CD14-positive monocyte (primary cell): Measurements from ENCODE around the gene BHLHE41. TPM values are rescaled to one million over a fixed set of nuclear protein-coding genes. Genes with fewer than 3 reads are reported as not detected.

Experiments used
- DNase-seq, 3 donors: peaks; one replicate each; pipeline ENCODE4 v3.0.0-alpha.2; 2011 to 2022
- H2AFZ ChIP-seq: 2 replicates; pipeline ENCODE4 v1.6.0; 2012; ENCODE audit warnings: mild to moderate bottlenecking, low read depth, low read length, inconsistent platforms; ENCODE audit not compliant: insufficient read depth, poor library complexity, severe bottlenecking
- H3K27ac ChIP-seq, 2 donors: 1 replicate in 1 of 2; 2 replicates in 1 of 2; pipeline ENCODE4 v1.5.1; 2012 to 2013; ENCODE audit warnings: low read length in 2 of 2, control low read depth in 1 of 2, inconsistent platforms in 1 of 2, low read depth in 1 of 2, mild to moderate bottlenecking in 1 of 2
- H3K27me3 ChIP-seq, 2 donors: one replicate each; pipeline versions ENCODE4 v1.6.0 to v1.6.1; 2011 to 2013; ENCODE audit warnings: low read length in 2 of 2; ENCODE audit not compliant: control insufficient read depth in 2 of 2, insufficient read depth in 2 of 2
- H3K36me3 ChIP-seq, 2 donors: replicated peaks in 1 of 2; 1 replicate in 1 of 2; 2 replicates in 1 of 2; pipeline versions ENCODE4 v1.5.1 to v1.6.1; 2012 to 2013; ENCODE audit warnings: low read length in 2 of 2, control low read depth in 1 of 2, inconsistent platforms in 1 of 2, mild to moderate bottlenecking in 1 of 2; ENCODE audit not compliant: insufficient read depth in 2 of 2, control insufficient read depth in 1 of 2
- H3K4me1 ChIP-seq, 2 donors: 1 replicate in 1 of 2; 2 replicates in 1 of 2; pipeline versions ENCODE4 v1.5.1 to v1.6.1; 2012 to 2013; ENCODE audit warnings: low read length in 2 of 2, control low read depth in 1 of 2, inconsistent platforms in 1 of 2, mild to moderate bottlenecking in 1 of 2, moderate library complexity in 1 of 2; ENCODE audit not compliant: insufficient read depth in 2 of 2, control insufficient read depth in 1 of 2
- H3K4me2 ChIP-seq: replicated peaks from 2 replicates; pipeline ENCODE3; 2012; ENCODE audit warnings: low read length, moderate library complexity, mild to moderate bottlenecking; ENCODE audit not compliant: poor library complexity, severe bottlenecking; ENCODE audit errors: extremely low read depth
- H3K4me3 ChIP-seq, 3 experiments: fragments of 200-600 bp in 1 of 3; sonication (generic) in 1 of 3; replicated peaks in 1 of 3; 1 replicate in 2 of 3; 2 replicates in 1 of 3; pipeline ENCODE4 v1.5.1; 2011 to 2013; ENCODE audit warnings: low read length in 3 of 3, mild to moderate bottlenecking in 3 of 3, control low read depth in 2 of 3, low read depth in 2 of 3, inconsistent platforms in 1 of 3, moderate library complexity in 1 of 3
- H3K79me2 ChIP-seq: 2 replicates; pipeline ENCODE4 v1.6.0; 2012; ENCODE audit warnings: mild to moderate bottlenecking, control low read depth, inconsistent platforms, low read length, moderate library complexity; ENCODE audit not compliant: insufficient read depth
- H3K9ac ChIP-seq: 2 replicates; pipeline ENCODE4 v1.6.0; 2017; ENCODE audit warnings: low read length, mild to moderate bottlenecking; ENCODE audit not compliant: insufficient read depth, poor library complexity, severe bottlenecking
- H3K9me3 ChIP-seq, 2 donors: replicated peaks in 1 of 2; 1 replicate in 1 of 2; 2 replicates in 1 of 2; pipeline versions ENCODE4 v1.5.1 to v1.6.1; 2012 to 2013; ENCODE audit warnings: low read length in 2 of 2, control low read depth in 1 of 2; ENCODE audit not compliant: control insufficient read depth in 1 of 2, insufficient read depth in 1 of 2
- H4K20me1 ChIP-seq: 2 replicates; pipeline ENCODE4 v1.6.0; 2012; ENCODE audit warnings: mild to moderate bottlenecking, low read length, control low read depth, moderate library complexity; ENCODE audit not compliant: insufficient read depth
- H3K27ac Mint-ChIP-seq, 7 donors: one replicate each; pipeline ENCODE4 v1.8.0; 2020; ENCODE audit warnings: mild to moderate bottlenecking in 7 of 7, mixed read lengths in 7 of 7, moderate library complexity in 6 of 7, inconsistent platforms in 2 of 7
- H3K27me3 Mint-ChIP-seq, 3 donors: one replicate each; pipeline ENCODE4 v1.8.0; 2021 to 2022; ENCODE audit warnings: low read depth in 3 of 3, mild to moderate bottlenecking in 3 of 3, mixed read lengths in 3 of 3, moderate library complexity in 3 of 3, inconsistent platforms in 1 of 3
- H3K36me3 Mint-ChIP-seq, 2 donors: one replicate each; pipeline ENCODE4 v1.8.0; 2020; ENCODE audit warnings: mixed read lengths in 2 of 2, inconsistent platforms in 1 of 2, mild to moderate bottlenecking in 1 of 2
- H3K4me1 Mint-ChIP-seq: one replicate; pipeline ENCODE4 v1.8.0; 2020; ENCODE audit warnings: mild to moderate bottlenecking, mixed read lengths
- H3K4me3 Mint-ChIP-seq, 2 donors: one replicate each; pipeline ENCODE4 v1.8.0; 2020; ENCODE audit warnings: mild to moderate bottlenecking in 2 of 2, mixed read lengths in 2 of 2, moderate library complexity in 1 of 2
- H3K9me3 Mint-ChIP-seq, 7 donors: one replicate each; pipeline ENCODE4 v1.8.0; 2020 to 2022; ENCODE audit warnings: mixed read lengths in 7 of 7, mild to moderate bottlenecking in 6 of 7, moderate library complexity in 6 of 7, inconsistent platforms in 2 of 7
- CTCF ChIP-seq: fragments of 200-600 bp; IDR thresholded peaks from one replicate; pipeline ENCODE4 v1.8.0; 2022; ENCODE audit warnings: antibody characterized with exemption, mild to moderate bottlenecking
- WGBS: methylation state at CpG from one replicate; pipeline ENCODE4 v1.1.5; 2013; ENCODE audit warnings: missing lambda C conversion rate; ENCODE audit not compliant: insufficient coverage; 5-methylcytosine and 5-hydroxymethylcytosine counted together
- intact Hi-C, 2 donors: fragments of 100-400 bp; cut with micrococcal nuclease; formaldehyde crosslinking; loops; one replicate each; pipeline versions ENCODE4 v1.15.0 to v1.15.1; 2023
- polyA minus RNA-seq: library from RNA; depleted of rRNA, polyadenylated mRNA; stranded (reverse); fragments of >200 nt; gene quantifications from 2 replicates; pipeline ENCODE4 v1.2.3, GENCODE V29; 2012
- polyA plus RNA-seq, 3 donors: library from polyadenylated mRNA; depleted of rRNA in 1 of 3; unstranded in 2 of 3; stranded (reverse) in 1 of 3; fragments of 300-500 nt in 2 of 3; fragments of >200 nt in 1 of 3; fragmentation: Illumina TruSeq in 2 of 3; gene quantifications; 1 replicate in 2 of 3; 2 replicates in 1 of 3; pipeline ENCODE4 v1.2.3, GENCODE V29; 2012 to 2021
- total RNA-seq, 12 experiments: library from RNA in 1 of 12; stranded (reverse) in 1 of 12; fragments of 120-200 nt in 1 of 12; gene quantifications; one replicate each; pipeline ENCODE4 v1.2.4 and lab custom pipeline; 2013 to 2026; ENCODE audit warnings: mixed read lengths in 6 of 12, inconsistent platforms in 1 of 12

The BHLHE41 gene
- total RNA-seq (2013) = 0.10 TPM
- polyA plus RNA-seq (under 1 TPM in 1 of 3 donors, not detected in 2; 0.03 TPM), polyA minus RNA-seq (0.16 and 0.42 TPM in 2 replicates), total RNA-seq (lab: John Stamatoyannopoulos, UW) (0.16 to 2.6 (median 0.55) reads per million in 11 experiments)

GRCh38 chr12:26124446-26125399 lies at the start of gene BHLHE41:
BHLHE41 (minus strand) TSS chr12:26125037; CDS start chr12:26124779, 258 bp downstream.
- 0% methylated on average over 12 of the region's 54 CpGs for WGBS
- intact Hi-C loops = loop anchor here (10.0 kb wide), 2 partner anchors 150 to 350 kb away; no protein-coding TSS in a partner anchor
- peak; percentile 21 to 66 (median 44) for DNase-seq
- TF ChIP-seq CTCF = no peak
- Mint-ChIP-seq H3K27me3 (peaks cover 84 to 91% (median 86%) of the 10 kb centered on the region in 3 donors), H3K4me3 (peak within 1 kb of the TSS; percentile 86 to 97), H3K4me1 (peaks cover 43% of the 10 kb centered on the region), H3K36me3 (peaks cover 8 to 29% of the 10 kb centered on the region in 2 donors), H3K9me3 (peaks cover 0 to 40% (median 19%) of the 10 kb centered on the region in 7 donors), H3K27ac (peak within 1 kb of the TSS in 6 of 7 donors; percentile 33 to 81 (median 64))
- Histone ChIP-seq H4K20me1 (no peaks in the 10 kb centered on the region), H3K27ac (no peak within 1 kb of the TSS), H3K36me3 (no peaks in the 10 kb centered on the region), H3K9ac (no peak within 1 kb of the TSS), H3K4me3 (peak within 1 kb of the TSS; percentile 20 to 75 (median 35)), H3K79me2 (no peaks in the 10 kb centered on the region), H3K9me3 (peaks cover 0 to 15% of the 10 kb centered on the region in 2 donors), H2AFZ (peak within 1 kb of the TSS; percentile 72), H3K27me3 (peaks cover 81 to 86% of the 10 kb centered on the region in 2 donors), H3K4me2 (peak within 1 kb of the TSS; percentile 85), H3K4me1 (peaks cover 42 to 48% of the 10 kb centered on the region in 2 donors)

GRCh38 chr12:26172946-26173552 lies 48.2 kb upstream of the BHLHE41 start:
- TF ChIP-seq CTCF = no peak
- Histone ChIP-seq H3K36me3 (no peaks in the 10 kb centered on the region), H3K4me2 (no peak overlapping the region), H3K79me2 (no peaks in the 10 kb centered on the region), H3K27me3 (no peaks in the 10 kb centered on the region), H3K9ac (no peak overlapping the region), H3K9me3 (no peaks in the 10 kb centered on the region), H3K27ac (no peak overlapping the region), H2AFZ (no peak overlapping the region), H3K4me1 (no peaks in the 10 kb centered on the region), H3K4me3 (no peak overlapping the region), H4K20me1 (no peaks in the 10 kb centered on the region)
- WGBS = no CpG with 5 or more reads among the region's 4 CpGs
- DNase-seq = no peak
- Mint-ChIP-seq H3K36me3 (no peaks in the 10 kb centered on the region), H3K27me3 (peaks cover 0 to 6% (median 0%) of the 10 kb centered on the region in 3 donors), H3K27ac (no peak overlapping the region), H3K4me1 (no peaks in the 10 kb centered on the region), H3K4me3 (no peak overlapping the region), H3K9me3 (no peaks in the 10 kb centered on the region)
- intact Hi-C loops = no loop called here
